ENCODE data around the gene UPK1B.
A peak's percentile ranks its signal among the peaks of the same experiment; 100 is the strongest.
"Not testable (repeated sequence)": the region's sequence is repeated elsewhere in the genome, so short reads cannot be mapped to it uniquely, and the experiment has no call there.

UPK1B gene

DNA sequence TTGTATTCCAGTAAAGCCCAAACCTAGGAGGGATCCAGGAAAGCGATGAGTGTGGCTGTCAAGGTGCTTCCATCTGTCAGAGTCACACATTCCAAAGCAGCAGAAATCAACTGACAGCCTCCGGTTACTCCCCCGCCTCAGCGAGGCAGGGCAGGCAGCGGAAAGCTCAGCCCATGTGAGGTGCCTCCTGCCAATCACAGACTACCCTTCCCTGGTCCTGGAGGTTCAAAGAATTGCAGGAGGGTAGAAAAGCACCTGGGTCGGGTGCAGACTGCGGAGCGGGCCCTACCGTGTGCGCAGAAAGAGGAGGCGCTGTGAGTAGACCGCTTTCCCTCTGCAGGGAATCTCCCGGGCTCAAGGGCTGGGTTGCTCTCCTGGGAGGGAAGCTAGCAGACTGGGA, at the start of gene UPK1B:
Gene UPK1B, plus strand, starts transcription at position 274 of the 400 bp plus-strand sequence. CDS start 13,144 bp downstream, outside the sequence.
- no peak for DNase-seq (ENCODE audit: low spot score)

DNA sequence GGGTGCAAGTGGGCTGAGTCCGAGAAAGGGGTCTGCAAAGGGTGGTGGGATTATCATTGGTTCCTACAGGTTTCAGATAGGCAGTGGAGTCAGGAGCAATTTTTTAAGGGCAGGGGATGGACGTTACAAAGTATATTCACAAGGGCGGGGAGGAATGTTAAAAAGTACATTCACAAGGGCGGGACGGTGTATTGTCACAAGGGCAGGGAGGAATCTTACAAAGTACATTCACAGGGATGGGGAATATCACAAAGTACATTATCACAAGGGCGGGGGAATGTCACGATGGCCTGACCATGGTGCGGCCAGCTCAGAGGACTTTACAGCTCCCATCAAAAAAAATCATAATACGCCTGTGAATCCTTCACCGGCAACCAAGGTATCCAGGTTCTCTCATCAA, 48.1 kb upstream of the UPK1B start:
- DNase-seq (ENCODE audit: low spot score): no peak

DNA sequence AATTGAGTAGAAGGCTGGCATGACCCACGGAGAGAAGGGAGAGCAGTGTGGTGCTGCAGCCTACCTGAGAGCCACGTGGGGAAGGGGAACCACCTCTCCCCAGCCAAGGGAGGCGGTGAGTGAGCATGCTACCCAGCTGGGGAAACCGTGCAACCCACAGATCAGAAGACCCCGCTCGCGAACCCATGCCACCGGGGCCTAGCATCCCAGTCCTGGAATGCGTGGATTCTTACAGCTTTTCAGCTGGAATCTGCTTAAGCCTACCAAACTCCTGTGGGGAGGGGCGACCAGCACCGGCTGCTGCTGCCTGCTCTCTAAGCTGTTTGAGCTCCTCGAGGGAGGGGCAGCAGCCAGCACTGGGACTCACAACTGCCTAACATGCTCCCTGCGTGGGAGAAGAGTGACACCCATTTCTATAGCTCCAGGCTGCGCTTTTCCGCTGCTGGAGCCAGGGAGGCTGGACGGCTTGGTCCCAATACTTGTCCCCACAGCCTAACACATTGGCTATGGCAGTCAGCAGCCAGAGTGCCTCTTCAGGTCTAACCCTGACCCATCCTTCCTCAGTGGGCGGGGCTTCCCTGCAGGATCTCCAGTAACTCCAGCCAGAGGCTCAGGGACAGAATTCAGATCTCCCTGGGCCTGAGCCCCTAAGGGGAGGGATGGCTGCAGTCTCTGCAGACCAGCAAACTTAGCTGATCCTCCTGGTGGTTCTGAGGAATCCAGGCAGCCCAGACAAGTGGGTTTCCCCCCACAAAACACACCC, 47.5 kb upstream of the UPK1B start:
- no peak for DNase-seq (ENCODE audit: low spot score)

DNA sequence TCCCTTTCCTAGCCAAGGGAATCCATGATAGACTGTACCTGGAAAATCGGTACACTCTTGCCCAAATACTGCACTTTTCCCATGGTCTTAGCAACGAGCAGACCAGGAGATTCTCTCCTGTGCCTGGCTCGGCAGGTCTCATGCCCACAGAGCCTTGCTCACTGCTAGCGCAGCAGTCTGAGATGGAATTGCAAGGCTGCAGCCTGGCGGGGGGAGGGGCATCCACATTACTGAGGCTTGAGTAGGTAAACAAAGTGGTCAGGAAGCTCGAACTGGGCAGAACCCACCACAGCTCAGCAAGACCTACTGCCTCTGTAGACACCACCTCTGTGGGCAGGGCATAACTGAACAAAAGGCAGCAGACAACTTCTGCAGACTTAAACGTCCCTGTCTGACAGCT, 43.1 kb upstream of the UPK1B start:
- not testable (repeated sequence) for DNase-seq (ENCODE audit: low spot score)

DNA sequence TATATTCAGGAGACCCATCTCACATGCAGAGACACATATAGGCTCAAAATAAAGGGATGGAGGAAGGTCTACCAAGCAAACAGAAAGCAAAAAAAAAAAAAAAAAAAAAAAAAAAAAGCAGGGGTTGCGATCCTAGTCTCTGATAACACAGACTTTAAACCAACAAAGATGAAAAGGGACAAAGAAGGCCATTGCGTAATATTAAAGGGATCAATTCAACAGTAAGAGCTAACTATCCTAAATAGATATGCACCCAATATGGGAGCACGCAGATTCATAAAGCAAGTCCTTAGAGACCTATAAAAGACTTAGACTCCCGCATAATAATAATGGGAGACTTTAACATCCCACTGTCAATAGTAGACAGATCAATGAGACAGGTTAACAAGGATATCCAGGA, 41.1 kb upstream of the UPK1B start:
- DNase-seq (ENCODE audit: low spot score): not testable (repeated sequence)

DNA sequence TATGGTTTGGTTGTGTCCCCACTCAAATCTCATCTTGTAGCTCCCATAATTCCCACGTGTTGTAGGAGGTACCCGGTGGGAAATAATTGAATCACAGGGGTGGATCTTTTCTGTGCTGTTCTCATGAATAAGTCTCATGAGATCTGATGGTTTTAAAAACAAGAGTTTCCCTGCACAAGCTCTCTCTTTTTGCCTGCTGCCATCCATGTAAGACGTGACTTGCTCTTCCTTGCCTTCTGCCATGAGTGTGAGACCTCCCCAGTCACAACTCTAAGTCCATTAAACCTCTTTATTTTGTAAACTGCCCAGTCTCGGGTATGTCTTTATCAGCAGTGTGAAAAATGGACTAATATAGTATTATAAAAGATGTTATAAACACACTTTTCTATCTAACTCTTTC, 34.0 kb upstream of the UPK1B start:
- DNase-seq (ENCODE audit: low spot score): not testable (repeated sequence)

DNA sequence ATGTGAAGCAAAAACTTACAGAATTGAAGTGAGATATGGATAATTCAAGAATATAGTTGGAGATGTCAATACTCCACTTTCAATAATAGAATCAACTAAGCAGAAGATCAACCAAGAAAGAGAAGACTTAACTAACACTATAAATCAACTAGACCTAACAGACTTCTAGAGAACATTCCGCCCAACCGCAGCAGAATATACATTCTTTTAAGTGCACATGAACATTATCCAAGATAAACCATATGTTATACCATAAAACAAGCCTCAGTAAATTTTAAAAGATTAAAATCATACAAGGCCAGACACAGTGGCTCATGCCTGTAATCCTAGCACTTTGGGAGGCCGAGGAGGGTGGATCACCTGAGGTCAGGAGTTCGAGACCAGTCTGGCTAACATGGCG, 32.9 kb upstream of the UPK1B start:
- DNase-seq (ENCODE audit: low spot score): no peak

DNA sequence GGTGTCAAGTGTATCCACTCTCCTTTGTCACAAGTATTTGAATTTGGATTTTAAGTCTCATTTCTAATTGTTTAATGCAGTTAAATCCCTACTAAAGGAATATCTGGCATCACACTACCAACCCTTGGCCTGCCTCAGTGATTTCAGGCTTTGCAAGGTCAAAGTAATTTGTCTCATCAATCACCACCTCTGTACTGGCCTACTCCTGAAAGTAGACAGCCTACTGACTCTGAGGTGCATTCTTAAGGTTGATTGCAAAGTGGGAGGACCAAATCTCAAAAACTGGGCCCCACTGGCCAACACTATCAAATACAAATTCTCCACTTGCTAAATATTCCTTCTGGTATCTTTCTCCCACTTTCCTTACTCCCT, 28.3 kb upstream of the UPK1B start:
- DNase-seq (ENCODE audit: low spot score): no peak

DNA sequence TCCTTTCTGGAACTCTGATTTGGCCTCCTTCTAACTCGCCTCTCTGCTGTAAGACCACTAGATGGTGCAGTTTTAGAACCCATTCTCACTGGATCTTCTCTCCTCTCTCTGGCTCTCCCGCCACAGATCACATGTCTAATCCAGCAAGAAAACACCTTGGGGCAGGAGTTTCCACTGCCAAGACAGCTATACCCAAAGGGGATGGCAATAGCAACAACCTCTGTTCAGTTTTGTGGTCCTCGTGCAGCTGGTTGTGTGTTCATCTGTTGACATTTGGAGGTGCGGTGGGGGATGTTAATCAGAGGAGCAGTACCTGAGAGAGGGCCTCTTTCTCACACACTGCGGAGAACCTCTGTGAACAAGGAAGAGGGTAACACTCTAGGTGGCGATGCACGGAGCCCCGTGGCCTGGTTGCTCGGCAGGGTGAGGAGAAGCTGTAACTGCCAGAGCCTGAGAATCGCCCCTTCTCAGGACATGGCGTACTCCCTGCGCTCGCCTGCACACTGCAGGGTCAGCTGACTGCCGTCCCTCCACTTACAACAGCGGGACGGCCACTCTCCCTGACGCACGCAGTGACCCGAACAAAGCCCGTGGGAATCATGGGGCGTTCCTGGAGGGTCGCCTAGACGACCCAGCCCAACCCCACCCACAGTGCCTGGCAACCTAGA, 27.8 kb upstream of the UPK1B start, which contains the start of gene TEX55:
Gene TEX55, plus strand, starts transcription at position 666 of the 668 bp plus-strand sequence. CDS start 25 bp downstream, outside the sequence.
- DNase-seq (ENCODE audit: low spot score): peak; percentile 73

DNA sequence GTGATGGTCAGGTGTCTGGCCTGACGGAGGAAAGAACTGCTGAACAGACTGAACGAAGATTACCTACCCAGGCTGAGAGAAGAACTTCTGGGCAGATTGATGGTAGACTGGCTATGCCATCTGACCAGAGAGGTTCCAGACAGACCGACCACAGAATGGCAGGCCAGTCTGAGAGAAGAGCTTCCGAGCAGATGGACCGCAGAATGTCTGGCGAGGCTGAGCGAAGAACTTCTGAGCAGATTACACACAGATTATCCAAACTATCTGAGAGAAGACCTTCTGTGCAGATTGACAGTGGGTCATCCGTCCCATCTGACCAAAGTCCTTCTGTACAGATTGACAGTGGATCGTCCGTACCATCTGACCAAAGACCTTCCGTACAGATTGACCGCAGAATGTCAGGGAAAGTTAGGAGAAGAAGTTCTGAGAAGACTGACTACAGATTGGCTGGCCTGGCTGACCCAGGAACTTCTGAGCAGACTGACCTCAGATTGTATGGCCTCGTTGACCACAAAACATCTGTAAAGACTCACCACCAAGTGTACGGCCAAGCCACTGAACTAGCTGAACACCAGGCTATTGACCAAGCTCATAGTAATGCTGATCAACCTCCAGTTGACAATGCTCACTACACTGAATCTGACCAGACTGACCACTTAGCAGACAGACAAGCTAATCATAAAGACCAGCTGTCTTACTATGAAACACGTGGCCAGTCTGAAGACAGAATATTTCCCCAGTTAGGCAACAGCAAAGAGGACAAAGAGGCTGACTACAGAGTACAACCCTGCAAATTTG, 26.6 kb upstream of the UPK1B start:
- DNase-seq (ENCODE audit: low spot score): no peak

DNA sequence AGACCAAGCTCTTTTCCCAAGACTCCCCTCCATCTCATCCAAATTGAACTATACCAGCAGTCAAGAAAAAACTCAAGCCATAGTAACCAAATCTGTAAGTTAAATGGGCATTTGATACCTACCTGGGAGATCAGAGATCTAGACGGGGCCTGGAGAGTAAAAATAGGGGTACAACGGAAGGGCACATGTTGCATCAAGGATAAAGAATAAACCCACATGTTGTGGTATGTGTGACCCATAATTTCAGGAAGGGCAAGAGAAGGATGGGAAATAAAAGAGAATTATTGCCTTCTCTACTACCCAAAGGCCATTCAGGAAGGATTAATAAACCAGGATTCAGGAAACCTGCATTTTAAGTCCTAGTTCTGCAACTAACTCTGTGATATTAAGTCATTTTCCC, 25.9 kb upstream of the UPK1B start:
- DNase-seq (ENCODE audit: low spot score): no peak

DNA sequence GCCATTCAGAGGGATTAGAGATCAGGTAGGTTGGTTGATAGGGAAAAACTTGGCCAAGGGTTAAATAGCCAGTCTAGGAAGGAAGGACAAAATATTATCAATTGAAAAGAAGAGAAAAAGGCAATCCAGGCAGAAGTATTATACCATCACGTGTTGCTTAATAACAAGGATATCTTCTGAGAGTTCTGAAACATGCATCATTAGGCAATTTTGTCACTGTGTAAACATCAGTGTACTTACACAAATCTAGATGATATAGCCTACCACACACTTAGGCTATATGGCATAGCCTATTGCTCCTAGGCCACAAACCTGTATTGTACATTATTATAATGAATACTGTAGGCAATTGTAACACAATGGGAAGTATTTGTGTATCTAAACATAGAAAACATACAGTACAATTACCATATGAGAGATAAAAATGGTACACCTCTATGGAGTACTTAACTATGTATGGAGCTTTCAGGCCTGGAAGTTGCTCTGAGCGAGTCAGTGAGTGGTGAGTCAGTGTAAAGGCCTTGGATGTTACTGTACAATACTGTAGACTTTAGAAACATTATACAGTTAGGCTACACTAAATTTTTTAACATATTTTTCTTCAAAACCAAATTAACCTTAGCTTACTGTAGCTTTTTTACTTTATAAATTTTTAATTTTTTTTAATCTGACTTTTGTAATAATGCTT, 24.8 kb upstream of the UPK1B start:
- no peak for DNase-seq (ENCODE audit: low spot score)

DNA sequence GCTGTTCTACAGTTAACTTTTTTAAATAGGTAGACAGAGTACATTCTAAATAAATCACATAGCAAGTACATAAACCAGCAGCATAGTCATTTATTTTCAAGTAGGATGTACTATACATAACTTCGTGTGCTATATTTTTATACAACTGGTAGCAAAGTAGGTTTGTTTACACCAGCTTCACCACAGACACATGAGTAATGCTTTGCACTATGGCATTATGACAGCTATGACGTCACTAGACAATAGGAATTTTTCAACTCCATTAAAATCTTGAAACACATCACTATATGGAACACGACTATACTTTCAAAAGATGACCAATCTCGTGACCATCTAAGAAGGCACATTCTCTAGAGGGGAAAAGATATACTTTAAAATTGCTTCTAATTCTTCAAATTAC, 23.9 kb upstream of the UPK1B start:
- DNase-seq (ENCODE audit: low spot score): no peak

DNA sequence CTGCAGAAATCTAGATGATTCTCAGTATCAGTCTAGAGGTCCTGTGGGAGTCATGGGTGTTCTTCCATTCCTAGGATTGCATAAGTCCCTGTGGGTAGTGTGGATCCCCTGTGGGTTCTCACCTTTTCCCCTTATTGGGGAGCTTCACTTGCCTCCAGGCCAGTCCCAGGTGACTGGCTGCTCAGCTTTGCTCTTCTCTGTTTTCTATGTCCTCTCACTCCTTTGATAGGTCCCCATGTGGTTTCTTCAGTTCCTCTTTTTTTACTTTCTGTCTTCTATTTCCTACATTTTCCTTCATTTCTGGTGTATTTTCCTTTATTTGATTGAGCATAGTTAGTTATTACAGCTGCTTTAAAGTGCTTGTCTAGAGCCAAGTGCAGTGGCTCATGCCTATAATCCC, 16.5 kb upstream of the UPK1B start:
- no peak for DNase-seq (ENCODE audit: low spot score)

DNA sequence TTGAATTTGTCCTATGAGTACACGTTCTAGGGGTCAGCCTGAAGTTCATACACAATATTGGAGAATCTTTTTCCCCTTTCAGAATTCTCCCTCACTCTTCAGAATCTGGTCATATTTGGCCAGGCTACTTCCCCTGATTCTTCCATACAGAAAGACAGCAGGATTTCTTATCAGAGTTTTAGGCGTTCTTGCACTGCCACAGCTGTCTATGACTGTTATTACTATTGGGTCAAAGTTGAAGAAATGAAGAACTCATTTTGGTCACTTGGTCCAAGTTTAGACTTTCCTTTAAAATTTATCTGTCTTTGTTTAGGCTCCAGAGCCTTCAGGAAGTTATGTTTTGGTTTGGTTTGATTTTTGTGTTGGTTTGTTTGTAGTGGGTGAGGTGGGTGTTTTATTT, 15.4 kb upstream of the UPK1B start:
- DNase-seq (ENCODE audit: low spot score): no peak

DNA sequence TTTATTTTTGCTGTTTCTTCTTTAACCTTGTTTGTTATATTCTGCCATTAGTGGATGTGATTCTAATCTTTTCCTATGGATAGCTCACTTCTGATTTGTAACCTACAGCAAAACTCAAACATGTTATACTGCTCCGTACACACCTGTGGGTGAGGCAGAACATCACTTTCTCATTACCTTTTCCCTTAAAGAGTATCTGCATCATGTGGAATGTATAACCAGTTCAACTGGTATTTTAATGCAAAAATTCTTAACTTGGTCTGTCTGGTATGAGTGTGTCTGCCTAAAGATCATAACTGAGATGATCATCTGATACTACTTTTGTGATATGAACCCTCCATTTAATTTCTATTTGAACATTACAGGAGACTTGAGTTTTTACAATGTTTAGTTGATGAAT, 13.0 kb upstream of the UPK1B start:
- no peak for DNase-seq (ENCODE audit: low spot score)

DNA sequence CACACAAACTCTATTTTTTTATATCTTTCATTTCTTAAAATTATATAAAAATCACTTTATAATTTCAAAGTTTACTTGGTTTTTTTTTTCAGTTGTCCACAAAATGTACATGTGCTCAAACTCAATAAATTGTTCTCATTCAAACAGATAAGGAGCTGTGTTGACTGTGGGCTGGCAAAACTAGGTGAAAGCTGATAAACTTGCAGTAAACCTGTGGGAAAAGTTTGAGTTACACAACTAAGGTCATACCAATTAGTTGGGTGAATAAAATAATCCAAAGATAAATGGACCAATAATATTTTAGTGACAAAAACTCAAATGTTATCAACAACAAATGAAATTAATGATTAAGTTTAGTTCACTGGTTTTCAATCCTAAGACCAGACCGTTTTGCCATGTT, 12.6 kb upstream of the UPK1B start:
- DNase-seq (ENCODE audit: low spot score): no peak

DNA sequence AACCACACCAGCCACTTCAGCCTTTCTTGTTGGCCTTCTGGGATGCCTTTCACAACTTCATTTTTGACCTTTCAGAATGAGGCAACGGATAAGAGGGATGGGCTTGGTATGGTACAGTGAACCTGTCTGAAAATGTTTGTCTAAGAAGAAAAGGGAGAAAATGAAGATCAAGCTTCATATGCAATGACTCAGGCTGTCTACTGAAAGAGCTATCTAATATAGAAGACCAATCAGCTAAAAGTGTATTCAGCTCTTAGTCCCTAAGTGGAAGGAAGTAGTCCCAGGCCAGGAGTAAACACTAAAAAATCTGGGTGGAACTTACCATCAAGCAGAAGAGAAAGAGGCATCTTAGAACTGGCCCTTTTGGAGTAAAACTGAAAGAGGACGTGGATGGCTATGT, 12.2 kb upstream of the UPK1B start:
- DNase-seq (ENCODE audit: low spot score): no peak

DNA sequence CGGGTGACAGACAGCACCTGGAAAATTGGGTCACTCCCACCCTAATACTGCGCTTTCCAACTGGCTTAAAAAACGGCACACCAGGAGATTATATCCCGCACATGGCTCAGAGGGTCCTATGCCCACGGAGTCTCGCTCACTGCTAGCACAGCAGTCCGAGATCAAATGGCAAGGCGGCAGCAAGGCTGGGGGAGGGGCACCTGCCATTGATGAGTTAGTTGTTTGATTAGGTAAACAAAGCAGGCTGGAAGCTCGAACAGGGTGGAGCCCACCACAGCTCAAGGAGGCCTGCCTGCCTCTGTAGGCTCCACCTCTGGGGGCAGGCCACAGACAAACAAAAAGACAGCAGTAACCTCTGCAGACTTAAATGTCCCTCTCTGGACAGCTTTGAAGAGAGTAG, 8.7 kb upstream of the UPK1B start:
- DNase-seq (ENCODE audit: low spot score): not testable (repeated sequence)

DNA sequence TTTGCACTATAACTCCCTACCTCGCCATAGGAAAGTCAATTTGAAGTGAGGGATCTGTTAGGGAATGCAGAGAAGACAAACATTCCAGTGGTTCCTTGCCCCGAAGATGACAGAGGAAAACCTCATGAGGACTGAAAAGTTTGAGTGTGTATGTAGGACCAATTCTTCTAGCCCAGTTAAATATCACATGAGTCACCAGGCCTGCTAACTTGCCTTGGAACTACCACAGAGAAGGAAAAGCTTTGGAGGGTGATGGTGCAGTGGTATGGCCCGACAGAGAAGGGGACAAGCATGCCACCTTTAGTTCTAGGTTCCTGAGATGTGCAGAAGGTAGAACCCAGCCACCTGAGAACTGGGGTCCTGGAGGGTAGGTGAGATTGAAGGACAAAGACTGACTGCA, 2.6 kb upstream of the UPK1B start:
- no peak for DNase-seq (ENCODE audit: low spot score)

DNA sequence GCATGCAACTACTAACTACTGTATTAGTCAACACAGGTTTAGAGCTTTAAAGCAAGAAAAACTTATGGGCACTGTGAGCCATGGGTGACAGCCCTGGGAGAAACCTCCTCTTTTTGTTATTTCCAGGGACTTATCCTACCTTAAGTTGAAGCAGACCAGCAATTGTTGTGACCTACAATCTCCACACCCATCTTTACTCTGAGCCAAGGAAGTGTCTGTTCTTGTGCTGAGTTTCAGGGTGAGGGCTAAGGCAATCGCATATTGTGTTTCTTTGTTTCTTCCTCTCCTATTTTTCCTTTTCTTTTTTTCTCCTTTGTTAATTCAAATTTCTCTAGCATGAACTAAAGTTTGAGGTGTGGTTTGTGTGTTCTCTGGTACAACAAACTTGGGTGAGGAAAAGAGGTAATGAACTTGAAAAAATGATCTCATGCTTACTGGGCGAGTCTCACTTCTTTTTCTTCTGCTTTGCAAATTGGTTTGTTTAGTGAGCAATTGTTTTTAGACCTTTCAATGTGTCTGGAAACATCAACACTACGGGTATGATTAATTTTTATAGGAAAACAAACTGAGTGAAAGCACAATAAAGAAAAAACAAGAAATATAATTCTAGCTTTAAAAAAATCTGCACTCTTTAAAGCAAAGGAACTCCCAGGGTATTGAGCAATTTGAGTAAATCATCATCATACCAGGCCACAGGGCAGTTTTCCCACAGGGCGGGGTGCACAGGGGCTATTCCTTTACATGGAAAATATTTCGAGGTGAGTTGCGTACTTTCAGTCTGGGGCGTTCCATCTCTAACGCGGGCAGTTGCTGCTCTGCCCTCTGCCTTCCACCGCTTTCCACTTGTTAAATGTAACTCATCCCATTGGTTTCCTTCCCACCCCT, 2.7 kb downstream of the UPK1B start:
- no peak for DNase-seq (ENCODE audit: low spot score)
